Adrenal gland (tissue), 12 donors: ENCODE data around the gene TEN1. TPM values are rescaled to one million over a fixed set of nuclear protein-coding genes. Genes with fewer than 3 reads are reported as not detected.

Source experiments
- DNase-seq, 7 donors: peaks; one replicate each; pipeline ENCODE4 v3.0.0-alpha.2; 2019 to 2020
- H3K27ac ChIP-seq, 5 donors: fragments of 200-600 bp; sonication (generic) in 4 of 5; 1 replicate in 3 of 5; 2 replicates in 2 of 5; pipeline versions ENCODE4 v1.5.1 to v1.8.0; 2016 to 2020; ENCODE audit warnings: mild to moderate bottlenecking in 1 of 5
- H3K27me3 ChIP-seq: fragments of 200-600 bp; 2 replicates; pipeline ENCODE4 v1.8.0; 2021
- H3K36me3 ChIP-seq, 2 donors: fragments of 200-600 bp; replicated peaks in 1 of 2; 1 replicate in 1 of 2; 2 replicates in 1 of 2; pipeline versions ENCODE4 v1.5.1 to v1.8.0; 2018 to 2022
- H3K4me1 ChIP-seq, 2 donors: fragments of 200-600 bp; replicated peaks in 1 of 2; 1 replicate in 1 of 2; 2 replicates in 1 of 2; pipeline versions ENCODE4 v1.5.1 to v1.8.0; 2018 to 2021
- H3K4me3 ChIP-seq, 4 donors: fragments of 200-600 bp; sonication (generic) in 3 of 4; one replicate each; pipeline ENCODE4 v1.5.1; 2016 to 2018
- H3K9me3 ChIP-seq, 3 donors: fragments of 200-600 bp; sonication (generic) in 1 of 3; replicated peaks in 1 of 3; 1 replicate in 2 of 3; 2 replicates in 1 of 3; pipeline versions ENCODE4 v1.5.1 to v1.8.0; 2016 to 2021
- POLR2A ChIP-seq, 2 donors: fragments of 450-650 bp; IDR thresholded peaks; one replicate each; pipeline ENCODE4 v1.6.1; 2017; ENCODE audit warnings: antibody characterized with exemption in 2 of 2, mild to moderate bottlenecking in 2 of 2, moderate library complexity in 1 of 2
- WGBS, 4 donors: extraction: QIAGEN DNeasy Blood & Tissue Kit in 2 of 4; methylation state at CpG; one replicate each; pipeline versions ENCODE4 v1.1.5 to v1.1.7; 2013 to 2017; 5-methylcytosine and 5-hydroxymethylcytosine counted together
- intact Hi-C, 2 donors: fragments of 100-400 bp; cut with DNase I; formaldehyde crosslinking; loops; one replicate each; pipeline versions ENCODE4 v1.14.1 to v1.15.0; 2022 to 2023
- polyA plus RNA-seq, 3 donors: library from polyadenylated mRNA; stranded (reverse); fragments of 200-250 nt in 2 of 3; fragments of 350-450 nt in 1 of 3; fragmentation: Illumina TruSeq in 1 of 3; extraction: RNeasy Lipid Tissue Mini Kit (QIAGEN cat#74804) in 1 of 3; gene quantifications; one replicate each; pipeline ENCODE4 v1.2.3, GENCODE V29; 2013 to 2014
- total RNA-seq, 9 donors: library from RNA; depleted of rRNA in 4 of 9; stranded (reverse); fragments of >200 nt in 4 of 9; fragments of 120-200 nt in 1 of 9; fragmentation: NEBNext Ultra II Directional in 1 of 9; extraction: Animal tissue kit (Norgen Biotek cat#: 25700) in 1 of 9; gene quantifications; one replicate each; pipeline versions ENCODE4 v1.1.0 to v1.2.4, GENCODE V29; 2013 to 2023
- TF ChIP-seq, protein P1 (sequence below), 6 experiments: fragments of 450-650 bp in 4 of 6; fragments of 200-600 bp in 2 of 6; sonication (generic) in 1 of 6; IDR thresholded peaks; 1 replicate in 5 of 6; 2 replicates in 1 of 6; pipeline versions ENCODE4 v1.5.1 to v1.8.0; 2016 to 2021; ENCODE audit warnings: antibody characterized with exemption in 6 of 6, mild to moderate bottlenecking in 2 of 6, moderate library complexity in 1 of 6
- donor health status: healthy with polysubstance abuse.
- donor health status: Bipolar disorder and iron deficiency.
- donor health status: DM: yes; HTN: yes; CAD: no.
- donor health status: DM: no; HTN: no; CAD: no.
- donor health status: DM: no; HTN: no; CAD: no.
- donor health status: DM: yes; HTN: yes; CAD: no.

Gene TEN1
- total and polyA plus RNA-seq, 12 donors, result 8.7 to 40.0 (median 25.8) TPM

DNA sequence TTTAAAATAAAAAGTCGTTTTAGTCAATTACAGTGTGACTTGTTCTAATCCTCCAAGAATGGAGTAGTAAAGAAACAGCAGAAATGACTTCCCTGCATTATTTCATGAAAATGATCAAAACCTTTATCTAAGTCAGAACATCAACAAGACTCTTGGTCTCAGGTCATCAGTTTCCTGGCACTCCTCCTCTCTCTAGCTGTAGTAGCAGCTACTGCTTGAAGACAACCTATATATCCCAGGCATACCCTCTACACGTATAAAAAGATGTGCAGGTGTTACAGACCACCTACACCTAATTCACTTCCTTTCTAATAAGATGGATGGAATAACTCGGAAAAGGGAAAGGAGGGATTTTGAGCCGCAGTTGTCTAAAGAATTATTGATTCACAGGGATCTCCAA lies 36.6 kb upstream of the TEN1 start:
- Histone ChIP-seq H3K4me3 (no peak overlapping the region), H3K27me3 (no peaks in the 10 kb centered on the region), H3K9me3 (no peaks in the 10 kb centered on the region), H3K27ac (no peak overlapping the region), H3K36me3 (peaks cover 0 to 28% of the 10 kb centered on the region in 2 donors), H3K4me1 (peaks cover 0 to 14% of the 10 kb centered on the region in 2 donors)
- intact Hi-C loops, result no loop called here
- no peak for DNase-seq
- WGBS, 4 donors, result 88 to 92% (median 91%) methylated on average over 4 of the region's 4 CpGs
- TF ChIP-seq POLR2A (IDR thresholded peaks at IDR 0.05), result no peak
- TF ChIP-seq, protein P1, sequence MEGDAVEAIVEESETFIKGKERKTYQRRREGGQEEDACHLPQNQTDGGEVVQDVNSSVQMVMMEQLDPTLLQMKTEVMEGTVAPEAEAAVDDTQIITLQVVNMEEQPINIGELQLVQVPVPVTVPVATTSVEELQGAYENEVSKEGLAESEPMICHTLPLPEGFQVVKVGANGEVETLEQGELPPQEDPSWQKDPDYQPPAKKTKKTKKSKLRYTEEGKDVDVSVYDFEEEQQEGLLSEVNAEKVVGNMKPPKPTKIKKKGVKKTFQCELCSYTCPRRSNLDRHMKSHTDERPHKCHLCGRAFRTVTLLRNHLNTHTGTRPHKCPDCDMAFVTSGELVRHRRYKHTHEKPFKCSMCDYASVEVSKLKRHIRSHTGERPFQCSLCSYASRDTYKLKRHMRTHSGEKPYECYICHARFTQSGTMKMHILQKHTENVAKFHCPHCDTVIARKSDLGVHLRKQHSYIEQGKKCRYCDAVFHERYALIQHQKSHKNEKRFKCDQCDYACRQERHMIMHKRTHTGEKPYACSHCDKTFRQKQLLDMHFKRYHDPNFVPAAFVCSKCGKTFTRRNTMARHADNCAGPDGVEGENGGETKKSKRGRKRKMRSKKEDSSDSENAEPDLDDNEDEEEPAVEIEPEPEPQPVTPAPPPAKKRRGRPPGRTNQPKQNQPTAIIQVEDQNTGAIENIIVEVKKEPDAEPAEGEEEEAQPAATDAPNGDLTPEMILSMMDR (IDR thresholded peaks at IDR 0.05), result no peak

DNA sequence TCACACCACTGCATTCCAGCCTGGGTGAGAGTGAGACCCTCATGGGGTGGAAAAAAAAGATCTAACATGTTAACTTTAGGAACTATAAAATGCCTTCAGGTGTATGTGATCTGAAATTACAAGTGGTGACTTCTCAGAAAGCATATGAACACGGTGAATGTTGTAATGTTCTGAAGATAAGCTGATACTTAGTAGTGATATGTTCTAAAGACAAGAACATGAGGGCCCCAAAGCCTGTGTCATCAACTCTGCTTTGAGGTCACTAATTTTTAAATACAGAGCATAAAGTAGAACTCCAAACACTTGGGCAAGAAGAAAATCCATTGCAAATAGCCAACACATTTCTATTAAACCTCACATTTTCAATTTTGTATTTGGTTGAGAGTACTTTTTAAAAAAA lies 35.5 kb upstream of the TEN1 start:
- TF ChIP-seq POLR2A (IDR thresholded peaks at IDR 0.05), result no peak
- TF ChIP-seq, protein P1 (IDR thresholded peaks at IDR 0.05), result no peak
- 74 to 95% (median 86%) methylated on average over 1 of the region's 1 CpG for WGBS, 4 donors
- DNase-seq, result no peak

GRCh38 chr17:75945211-75945610 lies 33.8 kb upstream of the TEN1 start:
- peaks cover 0 to 55% of the 10 kb centered on the region in 2 donors for H3K36me3 ChIP-seq
- intact Hi-C loops, result no loop called here
- 64 to 76% (median 73%) methylated on average over 2 of the region's 2 CpGs for WGBS, 4 donors

More for the DNA sequence above, 35.5 kb upstream of the TEN1 start:
- Histone ChIP-seq H3K27me3 (no peaks in the 10 kb centered on the region), H3K4me1 (peaks cover 0 to 14% of the 10 kb centered on the region in 2 donors), H3K9me3 (no peaks in the 10 kb centered on the region), H3K27ac (no peak overlapping the region), H3K36me3 (peaks cover 0 to 38% of the 10 kb centered on the region in 2 donors), H3K4me3 (no peak overlapping the region)
- intact Hi-C loops, result no loop called here

DNA sequence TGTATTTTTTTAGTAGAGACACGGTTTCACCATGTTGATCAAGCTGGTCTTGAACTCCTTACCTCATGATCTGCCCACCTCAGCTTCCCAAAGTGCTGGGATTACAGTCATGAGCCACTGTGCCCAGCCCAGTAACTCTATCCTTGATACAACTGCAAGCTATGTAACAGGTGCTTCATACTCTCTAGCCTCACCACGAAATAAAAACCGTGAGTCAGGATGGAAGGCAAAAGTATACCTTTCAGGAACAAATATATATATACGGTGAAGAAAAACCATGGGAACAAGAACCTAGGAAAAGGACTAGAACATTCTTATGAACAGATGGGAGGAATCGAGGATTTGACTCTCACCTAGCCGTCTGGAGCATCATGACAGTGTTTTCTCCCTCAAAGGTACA lies 28.6 kb upstream of the TEN1 start:
- WGBS, 4 donors, result 89 to 96% (median 91%) methylated on average over 6 of the region's 6 CpGs
- H3K4me1 ChIP-seq, result no peaks in the 10 kb centered on the region
- intact Hi-C loops, result no loop called here
- no peaks in the 10 kb centered on the region for H3K9me3 ChIP-seq
- no peak overlapping the region for H3K4me3 ChIP-seq
- no peak overlapping the region for H3K27ac ChIP-seq
- no peaks in the 10 kb centered on the region for H3K27me3 ChIP-seq
- no peak for DNase-seq
- TF ChIP-seq, protein P1 (IDR thresholded peaks at IDR 0.05), result no peak
- no peak for TF ChIP-seq POLR2A (IDR thresholded peaks at IDR 0.05)
- peaks cover 0 to 99% of the 10 kb centered on the region in 2 donors for H3K36me3 ChIP-seq

More at GRCh38 chr17:75945211-75945610, 33.8 kb upstream of the TEN1 start:
- no peak for DNase-seq
- no peaks in the 10 kb centered on the region for H3K9me3 ChIP-seq
- no peak overlapping the region for H3K27ac ChIP-seq
- no peak for TF ChIP-seq POLR2A (IDR thresholded peaks at IDR 0.05)
- TF ChIP-seq, protein P1 (IDR thresholded peaks at IDR 0.05), result no peak
- H3K27me3 ChIP-seq, result no peaks in the 10 kb centered on the region
- no peak overlapping the region for H3K4me3 ChIP-seq
- peaks cover 0 to 11% of the 10 kb centered on the region in 2 donors for H3K4me1 ChIP-seq
